Tibial nerve (tissue), 4 donors: ENCODE results near the gene WFIKKN1. TPM values are rescaled to one million over a fixed set of nuclear protein-coding genes. Genes with fewer than 3 reads are reported as not detected.
A peak's percentile ranks its signal among the peaks of the same experiment; 100 is the strongest.

Experiments used
- DNase-seq, 2 donors: peaks; one replicate each; pipeline ENCODE4 v3.0.0-alpha.2; 2019; ENCODE audit warnings: low spot score in 2 of 2
- H3K27ac ChIP-seq, 4 donors: fragments of 200-600 bp; sonication (generic) in 3 of 4; one replicate each; pipeline ENCODE4 v1.5.1; 2017 to 2019; ENCODE audit warnings: mild to moderate bottlenecking in 1 of 4
- H3K27me3 ChIP-seq, 2 donors: fragments of 200-600 bp; sonication (generic) in 1 of 2; one replicate each; pipeline versions ENCODE4 v1.5.1 to v1.6.0; 2017 to 2019
- H3K36me3 ChIP-seq, 3 donors: fragments of 200-600 bp; sonication (generic); one replicate each; pipeline ENCODE4 v1.5.1; 2018 to 2019
- H3K4me1 ChIP-seq, 4 donors: fragments of 200-600 bp; sonication (generic) in 3 of 4; one replicate each; pipeline ENCODE4 v1.5.1; 2017 to 2019
- H3K4me3 ChIP-seq, 4 donors: fragments of 200-600 bp; sonication (generic) in 3 of 4; one replicate each; pipeline ENCODE4 v1.5.1; 2017 to 2019; ENCODE audit warnings: mild to moderate bottlenecking in 1 of 4, moderate library complexity in 1 of 4
- H3K9me3 ChIP-seq, 4 donors: fragments of 200-600 bp; sonication (generic) in 3 of 4; one replicate each; pipeline ENCODE4 v1.5.1; 2017 to 2019
- CTCF ChIP-seq, 5 experiments: fragments of 200-600 bp in 3 of 5; fragments of 450-650 bp in 2 of 5; sonication (generic) in 3 of 5; IDR thresholded peaks; one replicate each; pipeline ENCODE4 v1.5.1; 2016 to 2019; ENCODE audit warnings: antibody characterized with exemption in 5 of 5, mild to moderate bottlenecking in 3 of 5, moderate library complexity in 2 of 5
- EP300 ChIP-seq, 2 donors: sonication (generic); formaldehyde crosslinking; IDR thresholded peaks; one replicate each; pipeline ENCODE4 v1.6.1; 2017; ENCODE audit warnings: antibody characterized with exemption in 2 of 2, mild to moderate bottlenecking in 1 of 2
- POLR2A ChIP-seq, 2 donors: fragments of 450-650 bp; IDR thresholded peaks; one replicate each; pipeline ENCODE4 v1.6.1; 2017; ENCODE audit warnings: antibody characterized with exemption in 2 of 2, mild to moderate bottlenecking in 2 of 2, moderate library complexity in 2 of 2
- WGBS, 2 donors: methylation state at CpG; one replicate each; pipeline ENCODE4 v1.1.5; 2018; 5-methylcytosine and 5-hydroxymethylcytosine counted together
- total RNA-seq, 4 donors: library from RNA; depleted of rRNA; stranded (reverse); fragments of >200 nt; gene quantifications; one replicate each; pipeline ENCODE4 v1.1.0, GENCODE V29; 2016

WFIKKN1 gene
- total RNA-seq, 4 donors from 2014 or later = 0.66 to 3.9 (median 1.8) TPM

GRCh38 chr16:674214-674881 is 43.6 kb downstream of the WFIKKN1 start:
- Histone ChIP-seq H3K9me3 (no peaks in the 10 kb centered on the region), H3K36me3 (peaks cover 0 to 55% (median 4%) of the 10 kb centered on the region in 3 donors), H3K27ac (peak overlapping the region in 2 of 4 donors; percentile 17 to 48), H3K4me3 (no peak overlapping the region), H3K27me3 (no peaks in the 10 kb centered on the region), H3K4me1 (peaks cover 0 to 40% (median 16%) of the 10 kb centered on the region in 4 donors)
- no peak for DNase-seq
- no peak for TF ChIP-seq EP300 (IDR thresholded peaks at IDR 0.05)
- no peak for TF ChIP-seq CTCF (IDR thresholded peaks at IDR 0.05)
- 70 to 76% methylated on average over 15 to 22 of the region's 22 CpGs for WGBS, 2 donors

- H3K27me3 ChIP-seq = no peaks in the 10 kb centered on the region
- DNase-seq = no peak
- H3K9me3 ChIP-seq = no peaks in the 10 kb centered on the region
- WGBS, 2 donors = 4 to 11% methylated on average over 24 to 40 of the region's 73 CpGs
- TF ChIP-seq CTCF (IDR thresholded peaks at IDR 0.05) (no peak), POLR2A (IDR thresholded peaks at IDR 0.05) (no peak), EP300 (IDR thresholded peaks at IDR 0.05) (no peak)
- H3K27ac ChIP-seq = peak within 1 kb of the TSS in 2 of 4 donors; percentile 42 to 48
- H3K4me1 ChIP-seq = peaks cover 0 to 34% (median 17%) of the 10 kb centered on the region in 4 donors
- H3K36me3 ChIP-seq = peaks cover 0 to 46% (median 4%) of the 10 kb centered on the region in 3 donors
- H3K4me3 ChIP-seq = peak within 1 kb of the TSS in 2 of 4 donors; percentile 15 to 33
Observed at GRCh38 chr16:674968-675883, 44.4 kb downstream of the WFIKKN1 start, which contains the start of gene RHBDL1. Gene RHBDL1, plus strand, starts transcription at chr16:675671. Its CDS starts 120 bp downstream, at chr16:675791.

- H3K27ac ChIP-seq = peak overlapping the region in 2 of 4 donors; percentile 17 to 48
- peak overlapping the region in 2 of 4 donors; percentile 15 to 33 for H3K4me3 ChIP-seq
- no peaks in the 10 kb centered on the region for H3K27me3 ChIP-seq
- no peaks in the 10 kb centered on the region for H3K9me3 ChIP-seq
- no peak for DNase-seq
- H3K4me1 ChIP-seq = peaks cover 0 to 36% (median 19%) of the 10 kb centered on the region in 4 donors
- WGBS, 2 donors = 17 to 28% methylated on average over 14 to 18 of the region's 25 CpGs
- H3K36me3 ChIP-seq = peaks cover 0 to 38% (median 0%) of the 10 kb centered on the region in 3 donors
- no peak for TF ChIP-seq EP300 (IDR thresholded peaks at IDR 0.05)
- no peak for TF ChIP-seq CTCF (IDR thresholded peaks at IDR 0.05)
- no peak for TF ChIP-seq POLR2A (IDR thresholded peaks at IDR 0.05)
Observed at GRCh38 chr16:675884-676564, 45.2 kb downstream of the WFIKKN1 start.

GRCh38 chr16:676565-676902 is 45.7 kb downstream of the WFIKKN1 start:
- Histone ChIP-seq H3K4me3 (no peak overlapping the region), H3K27me3 (no peaks in the 10 kb centered on the region), H3K36me3 (peaks cover 0 to 37% (median 0%) of the 10 kb centered on the region in 3 donors), H3K27ac (no peak overlapping the region), H3K4me1 (peaks cover 0 to 41% (median 24%) of the 10 kb centered on the region in 4 donors), H3K9me3 (no peaks in the 10 kb centered on the region)
- no peak for TF ChIP-seq EP300 (IDR thresholded peaks at IDR 0.05)
- no peak for TF ChIP-seq POLR2A (IDR thresholded peaks at IDR 0.05)
- TF ChIP-seq CTCF (IDR thresholded peaks at IDR 0.05) = no peak
- 79 to 86% methylated on average over 18 to 20 of the region's 21 CpGs for WGBS, 2 donors
- DNase-seq = no peak
